HG02642 (cell line): Measurements from ENCODE around the gene LBR.

Source experiments
- ATAC-seq: cut with Tn5 transposase; IDR thresholded peaks from one replicate; pipeline ENCODE4 v1.9.1; 2021; ENCODE audit warnings: mild to moderate bottlenecking; ENCODE audit not compliant: unreplicated experiment, poor library complexity

The LBR gene

DNA sequence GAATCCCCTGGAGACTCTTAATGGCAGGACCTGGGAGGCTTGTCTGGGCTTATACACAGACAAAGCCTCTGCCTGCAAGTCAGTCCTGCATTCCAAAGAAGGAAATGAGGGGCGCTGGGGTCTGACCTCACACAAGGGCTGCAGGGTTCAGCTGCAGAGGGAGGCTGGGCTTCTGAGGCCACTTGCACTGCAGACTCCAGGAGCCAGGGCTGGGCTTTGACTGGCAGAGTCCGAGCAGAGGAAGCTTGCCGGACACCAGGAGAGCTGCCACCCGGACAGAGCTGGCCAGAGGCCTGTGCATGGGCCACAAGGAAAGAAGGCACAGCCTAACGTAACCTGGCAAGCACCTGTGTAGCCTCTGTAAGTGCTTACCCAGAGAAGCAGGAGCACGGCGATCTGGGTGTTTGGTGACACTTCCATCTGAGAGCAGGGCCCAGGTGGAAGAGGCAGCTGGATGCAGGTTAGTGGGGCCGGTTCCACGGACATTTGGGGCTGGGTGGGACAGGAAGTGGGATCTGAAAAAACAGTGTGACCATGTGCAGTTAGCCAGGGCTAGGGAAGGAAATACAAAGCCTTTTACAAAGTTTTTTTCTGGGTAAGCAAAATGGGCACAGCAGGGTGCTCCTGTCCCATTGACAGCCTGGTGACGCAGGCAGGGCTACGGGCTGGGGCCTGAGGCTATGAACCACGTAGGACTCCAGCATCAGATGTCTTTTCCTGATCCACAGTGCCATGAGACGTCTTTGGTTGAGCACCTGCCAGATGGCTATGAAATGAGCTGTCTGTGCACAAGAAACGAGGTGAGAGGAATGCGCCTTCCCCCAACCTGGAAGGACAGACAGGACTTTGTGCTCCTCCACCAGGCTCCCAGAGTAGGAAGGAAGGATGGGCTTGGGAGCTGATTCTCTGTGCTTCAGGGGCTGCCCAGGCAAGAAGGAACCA, 37.3 kb upstream of the LBR start:
- no peak for ATAC-seq

DNA sequence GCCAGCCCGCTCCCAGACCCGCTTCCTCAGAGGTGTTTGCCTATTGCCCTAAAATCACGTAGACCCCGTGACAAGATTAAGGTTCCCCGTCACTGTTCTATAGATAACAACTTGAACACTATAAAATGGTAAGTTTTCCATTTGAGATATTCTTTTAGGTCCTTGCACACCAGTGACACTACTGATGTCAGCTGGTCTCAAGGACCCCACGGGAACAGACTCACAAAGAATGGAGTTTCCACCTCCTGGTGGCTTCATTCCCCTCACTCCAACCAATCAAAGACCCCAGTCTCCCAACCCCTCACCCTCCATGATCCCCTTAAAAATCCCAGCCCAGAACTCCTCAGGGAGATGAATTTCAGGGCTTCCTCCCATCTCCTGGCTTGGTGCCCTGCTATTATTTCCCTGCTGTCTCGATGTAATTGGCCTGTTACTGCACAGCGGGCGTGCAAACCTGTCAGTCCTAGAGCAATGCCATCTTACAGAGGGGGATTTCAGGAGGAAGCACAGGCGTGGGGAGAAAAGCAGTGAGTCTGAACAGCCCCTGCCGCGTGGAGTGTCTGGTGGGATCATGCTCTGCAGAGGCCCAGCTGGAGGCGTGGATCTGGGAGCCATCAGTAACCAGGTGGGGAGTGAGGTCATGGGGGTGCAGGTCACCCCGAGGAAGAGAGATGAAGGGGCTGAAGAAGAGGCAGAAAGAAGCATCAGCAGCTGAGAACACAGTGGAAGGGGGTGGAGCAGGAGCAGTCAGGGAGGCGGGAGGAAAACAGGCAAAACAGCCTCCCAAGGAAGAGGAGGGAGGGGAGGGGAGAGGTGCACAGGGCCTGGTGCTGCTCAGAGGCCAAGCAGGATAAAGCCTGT, 35.1 kb upstream of the LBR start:
- ATAC-seq, result no peak

DNA sequence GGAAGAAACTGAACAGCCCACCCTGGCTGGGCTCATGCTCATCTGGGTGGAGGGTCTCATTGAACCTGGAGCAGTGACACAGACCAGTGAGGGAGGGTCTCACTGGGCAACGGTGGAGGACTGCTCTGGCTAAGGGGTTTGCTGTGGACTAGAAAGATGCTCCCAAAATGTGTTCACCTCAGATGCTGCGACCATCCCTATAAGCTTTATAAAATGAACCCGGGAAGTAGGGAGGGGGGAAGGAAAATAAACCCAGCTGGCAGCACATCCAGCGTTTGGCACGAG, 34.5 kb upstream of the LBR start:
- ATAC-seq, result no peak

DNA sequence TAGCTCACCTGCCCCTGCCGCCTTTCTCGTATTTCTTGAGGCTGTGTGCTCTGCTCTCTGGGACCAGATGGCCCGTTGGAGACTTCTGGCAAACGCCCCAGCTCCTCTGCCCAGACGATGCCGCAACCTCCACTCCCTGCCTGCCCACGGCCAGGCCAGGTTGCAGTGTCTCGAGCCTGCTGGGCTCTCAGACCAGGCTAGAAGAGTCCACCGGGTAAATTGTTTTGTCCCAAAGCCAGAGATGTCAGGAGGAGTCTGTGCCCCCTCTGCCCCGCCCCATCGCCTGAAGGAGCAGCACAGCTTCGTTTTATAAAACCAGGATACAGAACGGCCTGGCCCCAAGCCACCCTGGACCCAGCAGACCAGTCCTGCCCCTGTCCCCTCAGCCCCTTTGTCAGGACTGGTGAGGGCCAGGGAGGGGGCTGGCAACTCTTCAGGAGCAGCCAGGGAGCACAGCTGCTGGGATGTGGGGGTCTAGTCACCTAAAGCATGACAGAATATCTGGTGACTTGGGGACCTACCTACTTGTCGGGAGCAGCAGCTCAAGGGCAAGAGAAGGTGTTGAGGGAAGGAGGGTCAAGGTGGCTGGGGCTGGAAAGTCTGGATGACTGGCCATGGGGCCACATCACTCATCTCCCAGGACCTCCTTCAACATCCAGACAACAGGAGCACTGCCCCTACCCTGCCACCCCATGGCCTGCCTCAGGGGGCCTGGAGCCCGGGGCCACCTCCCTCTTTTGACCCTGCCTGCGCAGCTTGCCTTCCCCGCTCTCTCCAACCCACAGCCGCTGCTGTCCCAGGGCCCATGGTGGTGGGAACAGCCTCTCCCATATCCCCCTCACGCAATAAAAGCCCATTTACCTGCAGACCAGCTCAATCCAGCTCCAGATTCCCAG, 33.9 kb upstream of the LBR start:
- no peak for ATAC-seq

DNA sequence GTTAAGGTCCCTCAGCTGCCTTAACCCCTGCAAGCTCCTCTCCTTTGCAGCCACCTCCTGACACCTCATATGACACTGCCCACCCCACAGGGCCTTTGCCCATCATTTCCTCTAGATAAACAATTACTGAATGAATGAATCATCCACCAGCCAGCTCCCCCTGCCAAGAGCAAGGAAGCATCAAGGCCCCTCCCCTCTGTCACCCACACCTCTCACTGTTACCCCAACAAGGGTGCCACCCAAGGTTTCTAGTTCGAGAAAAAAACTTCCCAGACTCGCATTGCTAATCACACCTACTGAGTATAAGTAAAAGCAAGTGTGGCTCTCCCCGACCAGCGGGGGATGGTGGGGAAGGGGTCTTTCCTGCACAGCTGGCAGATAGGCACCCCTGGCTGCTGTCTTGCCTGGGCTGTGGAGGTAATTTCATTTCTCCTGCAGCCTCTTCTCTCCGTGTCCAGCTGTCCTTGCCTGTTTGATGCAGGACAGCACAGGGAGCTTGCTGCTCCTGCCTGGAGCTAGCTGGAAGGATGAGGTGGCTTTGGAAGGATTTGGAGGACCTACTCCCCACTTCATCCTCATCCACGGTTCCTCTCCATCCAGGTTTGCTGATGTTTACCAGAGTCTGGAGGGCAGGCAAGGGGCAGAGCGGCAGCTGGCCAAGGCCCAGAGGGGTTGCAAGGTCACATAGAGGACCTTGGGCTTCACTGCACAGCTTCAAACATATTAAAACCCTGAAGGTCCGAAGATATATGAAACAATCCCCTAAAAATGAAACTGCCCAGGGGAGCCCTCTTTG, 33.1 kb upstream of the LBR start:
- no peak for ATAC-seq

DNA sequence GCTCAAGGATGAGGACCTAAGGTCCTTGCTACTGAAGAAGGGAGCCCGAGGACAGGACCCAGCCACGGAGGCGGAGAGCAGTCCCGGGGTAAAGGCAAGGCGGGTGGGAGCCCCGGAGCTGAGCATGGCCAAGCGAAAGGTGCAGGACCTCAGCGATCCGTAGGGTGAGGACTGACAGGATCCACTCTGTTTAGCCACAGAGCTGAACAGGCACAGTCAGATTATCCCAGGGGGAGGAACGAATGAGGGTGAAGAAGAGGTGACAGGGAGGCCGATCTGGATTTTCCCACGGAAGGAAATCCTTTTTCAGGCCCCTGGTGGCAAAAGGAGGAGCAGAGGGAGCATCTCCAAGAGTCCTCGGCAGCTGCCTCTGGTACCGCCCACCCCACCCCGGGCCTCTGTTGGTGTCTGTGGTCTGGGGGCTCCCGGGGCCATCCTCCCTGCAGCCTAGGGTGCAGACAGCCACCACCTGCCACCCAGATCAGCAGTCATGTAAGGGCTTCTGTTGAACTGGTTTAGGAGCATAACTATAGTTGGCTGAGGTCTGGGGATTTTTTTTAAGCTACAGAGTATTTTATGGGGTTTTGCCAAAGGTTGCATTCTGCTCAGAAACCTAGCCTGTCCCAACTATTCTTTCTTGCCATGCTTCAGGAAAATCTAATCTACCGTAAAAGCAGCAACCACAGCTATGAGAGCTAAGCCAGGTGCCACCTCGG, 32.3 kb upstream of the LBR start:
- no peak for ATAC-seq

DNA sequence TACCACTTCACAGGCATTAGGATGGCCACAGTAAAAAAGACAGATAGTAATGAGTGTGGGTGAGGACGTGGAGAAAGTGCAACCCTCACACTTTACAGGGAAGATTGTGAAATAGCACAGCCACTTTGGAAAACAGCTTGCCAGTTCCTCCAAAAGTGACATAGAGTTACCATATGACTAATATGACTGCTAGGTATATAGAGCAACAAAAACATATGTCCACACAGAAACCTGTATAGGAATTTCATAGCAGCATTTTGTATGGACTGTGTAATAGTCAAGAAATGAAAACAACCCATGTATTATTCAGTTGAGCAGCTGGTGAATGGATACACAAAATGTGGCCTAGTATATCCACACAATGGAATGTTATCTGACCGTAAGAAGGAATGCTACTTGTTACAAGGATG, 30.4 kb upstream of the LBR start:
- no peak for ATAC-seq

DNA sequence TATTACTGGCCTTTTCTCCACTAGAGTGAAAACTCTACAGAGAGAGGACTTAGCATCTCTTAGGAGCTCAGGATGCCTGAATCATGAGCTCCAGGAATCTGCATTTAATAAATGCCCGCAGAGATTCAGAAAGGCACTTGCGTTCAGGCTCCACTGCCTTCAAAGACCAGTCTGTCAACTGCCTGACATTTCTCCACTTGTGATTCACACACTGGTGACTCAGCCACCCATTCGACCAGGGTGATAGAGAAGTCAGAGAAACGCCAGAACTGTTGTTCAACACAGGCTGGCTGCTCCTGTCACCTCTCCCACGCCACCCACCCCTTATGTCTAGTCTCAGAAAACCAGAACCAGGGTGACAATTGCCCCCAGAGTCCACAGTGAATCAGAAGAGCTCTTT, 26.9 kb upstream of the LBR start:
- no peak for ATAC-seq

DNA sequence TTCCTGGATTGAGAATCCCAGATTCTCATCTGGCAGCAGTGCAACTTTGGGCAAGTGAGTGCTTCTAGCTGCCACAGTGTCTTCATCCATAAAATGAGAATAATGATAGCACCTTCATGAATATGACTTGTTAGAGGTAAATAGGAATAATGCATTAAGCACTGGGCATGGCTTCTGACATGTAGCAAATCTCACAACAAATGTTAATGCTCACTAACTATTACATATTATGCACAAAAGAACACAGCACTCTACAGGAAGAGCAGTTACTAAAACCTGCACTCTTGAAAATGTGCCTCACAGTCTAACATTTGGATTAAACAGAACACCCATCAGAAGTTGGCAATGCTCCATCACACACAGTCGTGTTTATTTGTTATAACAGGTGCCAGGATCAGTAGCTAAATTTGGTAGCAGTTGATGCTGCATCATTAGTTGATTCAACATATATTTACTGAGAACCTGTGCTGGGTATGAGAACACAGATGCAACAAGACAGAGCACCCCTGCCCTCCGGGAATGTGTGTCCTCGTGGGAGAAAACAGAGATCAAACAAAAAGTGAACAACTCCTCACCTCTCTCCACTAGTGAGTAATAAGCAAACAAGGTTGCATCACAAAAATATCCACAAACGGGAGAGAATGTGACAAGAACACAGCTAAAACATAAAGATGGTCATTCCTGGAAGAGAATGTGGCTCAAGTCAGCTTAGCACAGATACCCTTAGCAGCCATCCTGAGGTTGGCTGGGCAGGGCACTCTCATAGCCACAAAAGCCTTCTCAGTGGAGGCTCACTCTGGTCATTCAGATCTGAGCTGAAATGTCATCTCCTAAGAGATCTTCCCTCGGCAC, 26.2 kb upstream of the LBR start:
- no peak for ATAC-seq

DNA sequence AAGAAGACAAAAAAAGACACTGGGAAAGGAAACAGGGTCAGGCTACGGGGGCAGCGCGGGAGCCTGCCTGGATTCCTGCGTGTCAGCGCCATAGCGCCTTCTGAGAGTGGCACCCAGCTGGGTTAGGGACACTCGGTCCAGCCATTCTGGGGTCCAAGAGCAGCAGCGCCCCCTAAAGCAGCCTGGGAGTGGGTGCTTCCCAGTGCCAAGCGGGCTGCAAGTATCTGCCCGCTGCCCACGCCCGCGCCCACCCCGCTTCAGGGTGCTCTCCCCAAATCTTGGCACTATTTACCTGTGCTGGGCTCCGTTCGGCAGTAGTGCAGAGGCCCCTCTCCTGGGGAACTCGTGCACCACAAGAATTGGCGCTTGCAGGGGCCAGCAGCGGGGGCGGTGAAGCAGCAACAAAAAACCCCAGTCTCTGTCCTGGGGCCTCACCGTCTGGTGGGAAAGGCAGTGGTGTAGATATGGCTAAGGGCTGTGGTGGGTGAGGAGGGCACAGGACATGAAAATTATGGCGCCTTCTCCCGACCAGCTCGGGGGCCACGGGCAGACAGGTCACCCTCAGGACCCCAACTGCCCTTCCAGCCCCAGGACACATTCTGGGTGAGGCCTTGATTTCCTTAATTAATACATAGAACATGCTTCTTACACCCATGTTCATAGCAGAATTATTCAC, 24.1 kb upstream of the LBR start:
- ATAC-seq, result no peak

DNA sequence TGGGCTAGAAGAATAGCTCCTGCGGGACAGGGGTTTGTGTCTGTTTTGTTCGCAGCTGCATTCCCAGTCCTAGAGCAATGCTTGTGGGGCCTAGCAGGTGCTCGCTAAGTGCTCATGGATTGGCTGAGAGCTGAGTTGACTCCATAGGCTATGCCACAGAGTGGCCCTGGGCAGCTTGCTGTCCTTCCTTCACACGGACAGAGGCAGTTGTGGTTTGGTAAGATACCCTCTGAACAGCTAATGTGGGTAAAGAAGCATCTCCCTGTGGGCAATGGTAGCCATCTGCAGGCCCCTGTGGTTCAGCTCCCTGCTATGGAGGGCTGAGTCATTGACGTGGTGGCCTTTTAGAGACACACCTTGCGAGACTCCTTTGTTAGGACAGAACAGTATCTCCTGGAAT, 23.5 kb upstream of the LBR start:
- no peak for ATAC-seq

DNA sequence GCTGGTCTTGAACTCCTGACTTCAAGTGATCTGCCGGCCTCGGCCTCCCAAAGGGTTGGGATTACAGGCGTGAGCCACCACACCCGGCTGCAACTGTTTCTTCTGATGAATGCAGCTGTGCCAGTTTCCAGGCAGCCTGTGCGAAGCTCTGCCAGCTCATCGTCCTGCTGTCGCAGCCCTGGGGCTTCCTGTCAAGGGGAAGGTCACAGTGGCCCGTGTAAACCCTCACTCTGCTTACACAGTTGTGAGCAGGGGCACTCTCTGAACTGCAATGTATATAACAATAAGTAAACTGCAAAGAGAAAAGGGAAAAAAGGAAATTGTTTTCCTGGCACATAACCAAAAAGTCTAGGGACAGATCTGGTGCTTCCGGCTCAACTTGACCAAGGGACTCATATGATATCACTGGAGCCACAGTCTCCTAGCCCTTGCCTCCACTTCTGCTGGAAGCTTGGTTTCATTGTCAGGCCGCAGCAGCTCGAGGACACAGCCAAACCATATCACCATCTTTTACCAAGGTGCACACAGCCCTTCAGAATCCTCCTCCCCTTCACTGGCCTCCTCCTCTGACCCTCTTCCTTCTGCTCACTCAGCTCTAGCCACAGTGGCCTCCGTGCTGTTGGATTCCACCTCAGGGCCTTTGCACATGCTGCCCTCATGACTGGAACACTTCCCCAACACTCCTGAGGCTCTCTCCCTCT, 22.8 kb upstream of the LBR start:
- no peak for ATAC-seq

DNA sequence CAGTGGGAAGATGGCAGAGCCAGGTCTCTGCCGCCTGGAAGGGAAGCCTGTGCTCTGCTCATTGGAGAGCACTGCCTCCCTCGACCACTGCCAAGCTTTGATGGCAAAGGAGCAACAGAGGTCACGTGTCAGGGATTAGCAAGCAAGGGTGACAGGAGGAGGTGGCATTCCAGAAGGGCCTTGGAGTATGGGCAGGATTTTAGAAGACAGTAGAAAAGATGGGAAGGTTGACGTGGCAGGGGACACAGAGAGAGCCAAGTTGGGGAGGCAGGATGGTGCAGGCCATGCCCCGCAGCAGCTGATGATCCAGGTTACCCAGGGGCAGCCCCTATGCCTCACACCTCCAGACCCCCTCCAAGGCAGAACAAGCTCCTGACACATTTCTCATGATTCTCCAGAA, 21.9 kb upstream of the LBR start:
- ATAC-seq, result no peak

DNA sequence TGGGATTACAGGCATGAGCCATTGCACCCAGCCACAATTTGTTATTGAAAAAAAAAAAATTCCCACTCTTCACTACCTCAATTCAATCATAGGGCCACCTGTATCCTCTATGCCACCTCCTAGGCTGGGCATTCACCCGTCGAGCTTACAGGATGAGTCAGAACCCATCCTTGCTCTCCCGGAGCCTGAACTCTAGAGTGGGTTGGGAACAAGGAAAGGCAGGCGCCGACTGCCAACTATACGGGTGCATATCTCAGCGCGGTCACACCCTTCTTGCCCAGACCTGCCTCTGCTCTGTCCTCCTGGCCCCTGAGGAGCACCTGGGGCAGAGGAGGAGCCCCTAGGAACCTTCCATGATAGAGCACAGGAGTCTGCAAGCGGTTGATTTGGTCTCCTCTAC, 21.4 kb upstream of the LBR start:
- no peak for ATAC-seq

DNA sequence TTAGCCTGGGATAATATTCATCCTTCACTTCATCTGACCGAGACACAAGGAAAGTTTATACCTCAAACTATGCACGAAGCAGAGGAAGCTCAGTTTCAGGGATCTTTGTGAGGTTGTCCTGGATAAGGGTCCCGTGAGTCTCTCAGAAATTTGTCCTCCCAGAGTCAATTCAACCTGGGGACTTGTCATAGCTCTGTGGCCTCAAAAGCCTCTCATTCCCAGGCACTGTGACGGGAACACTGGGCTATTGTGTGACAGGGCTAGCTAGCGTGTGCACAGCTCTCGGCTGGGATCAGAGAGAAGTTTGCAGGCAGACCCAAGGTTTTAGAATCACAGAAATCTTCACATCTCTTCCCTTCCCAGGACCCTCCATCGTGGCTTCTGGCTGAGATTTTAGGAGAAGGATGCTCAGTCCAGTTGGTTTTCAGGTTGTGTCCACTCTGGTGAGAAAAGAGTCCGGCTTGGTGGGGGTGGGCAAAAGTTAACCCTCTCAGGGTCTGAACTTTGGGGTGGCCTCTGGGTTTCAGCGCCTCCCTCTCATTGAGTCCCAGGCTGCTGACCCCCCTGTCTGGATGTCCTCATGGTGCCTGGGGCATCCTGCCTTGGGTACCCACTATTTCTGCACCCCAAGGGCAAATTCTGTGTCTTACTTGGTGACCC, 20.4 kb upstream of the LBR start:
- ATAC-seq, result no peak

DNA sequence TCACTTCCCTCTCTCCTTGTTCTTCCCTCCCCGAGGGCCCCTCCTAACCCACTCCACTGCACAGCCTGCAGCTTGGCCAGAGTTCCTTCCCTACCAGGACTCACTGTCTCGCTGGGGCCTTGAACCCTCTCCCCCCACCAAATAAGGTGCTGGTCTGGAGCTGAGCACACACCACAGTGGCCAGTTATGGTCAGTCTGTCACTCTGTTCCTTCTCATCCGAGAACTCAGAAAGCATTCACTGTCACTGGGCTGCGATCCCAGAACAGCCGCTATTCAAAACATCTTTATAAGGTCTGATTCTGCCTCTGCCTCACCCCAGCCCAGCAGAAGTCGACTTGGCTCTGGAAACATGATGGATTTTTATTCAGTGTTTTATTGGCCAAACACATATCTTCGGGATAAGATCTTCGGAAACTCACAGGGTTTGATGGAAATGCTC, 19.8 kb upstream of the LBR start:
- ATAC-seq, result no peak
